HepG2 (cell line): ENCODE results near the gene TM4SF5. TPM values are rescaled to one million over a fixed set of nuclear protein-coding genes. Genes with fewer than 3 reads are reported as not detected.
A peak's percentile ranks its signal among the peaks of the same experiment; 100 is the strongest.

Experiments used
- ATF7 ChIP-seq, 2 experiments: fragments of 450-650 bp in 1 of 2; sonication (generic) in 1 of 2; formaldehyde crosslinking in 1 of 2; IDR thresholded peaks; 2 replicates each; pipeline versions ENCODE4 v1.4.0 to v1.6.1; 2016 to 2020; ENCODE audit warnings: antibody characterized with exemption in 1 of 2, mild to moderate bottlenecking in 1 of 2, missing genetic modification reagents in 1 of 2
- DR1 ChIP-seq: sonication (generic); formaldehyde crosslinking; IDR thresholded peaks from 2 replicates; pipeline ENCODE4 v1.8.0; 2021; ENCODE audit warnings: mild to moderate bottlenecking, missing genetic modification reagents, inconsistent platforms
- FOXA1 ChIP-seq, 2 experiments: fragments of 450-650 bp in 1 of 2; sonication (generic) in 1 of 2; formaldehyde crosslinking in 1 of 2; IDR thresholded peaks; 2 replicates each; pipeline versions ENCODE4 v1.4.0 to v1.6.1; 2016 to 2020; ENCODE audit warnings: missing genetic modification reagents in 1 of 2
- MAFF ChIP-seq: IDR thresholded peaks from 2 replicates; pipeline ENCODE4 v1.6.1; 2011; ENCODE audit warnings: low read depth, low read length, improper control_type of control experiment
- MLLT10 ChIP-seq: sonication (generic); formaldehyde crosslinking; IDR thresholded peaks from 2 replicates; pipeline ENCODE4 v1.4.0; 2020; ENCODE audit warnings: missing genetic modification reagents
- NFYC ChIP-seq: IDR thresholded peaks from 2 replicates; pipeline ENCODE4 v1.6.1; 2016; ENCODE audit warnings: missing genetic modification reagents, missing compliant biosample characterization
- RARA ChIP-seq: IDR thresholded peaks from 2 replicates; pipeline ENCODE4 v1.6.1; 2016; ENCODE audit warnings: missing genetic modification reagents, missing compliant biosample characterization
- SRSF1 ChIP-seq: fragments of 200-400 bp; formaldehyde crosslinking; optimal IDR thresholded peaks from 2 replicates; pipeline ENCODE3; 2017; ENCODE audit warnings: mild to moderate bottlenecking, low read depth, low read length, moderate library complexity
- TBL1XR1 ChIP-seq: fragments of 150-350 bp; IDR thresholded peaks from 2 replicates; pipeline ENCODE4 v1.6.1; 2014; ENCODE audit warnings: borderline replicate concordance, low read length; ENCODE audit not compliant: partially characterized antibody
- TFE3 ChIP-seq: IDR thresholded peaks from 2 replicates; pipeline ENCODE4 v1.6.1; 2016
- ZBTB1 ChIP-seq: sonication (generic); formaldehyde crosslinking; IDR thresholded peaks from 2 replicates; pipeline ENCODE4 v1.4.0; 2020; ENCODE audit warnings: missing genetic modification reagents, borderline replicate concordance
- ZMYM4 ChIP-seq: sonication (generic); formaldehyde crosslinking; IDR thresholded peaks from 2 replicates; pipeline ENCODE4 v1.8.1; 2023; ENCODE audit warnings: mild to moderate bottlenecking, missing genetic modification reagents
- ZNF143 ChIP-seq: sonication (generic); formaldehyde crosslinking; IDR thresholded peaks from 2 replicates; pipeline ENCODE4 v1.4.0; 2020; ENCODE audit warnings: missing genetic modification reagents
- ZNF256 ChIP-seq: sonication (generic); formaldehyde crosslinking; conservative IDR thresholded peaks from 2 replicates; pipeline ENCODE4 v1.4.0; 2020; ENCODE audit warnings: missing genetic modification reagents
- ZNF431 ChIP-seq: sonication (generic); formaldehyde crosslinking; IDR thresholded peaks from 2 replicates; pipeline ENCODE4 v1.9.0; 2022; ENCODE audit warnings: missing genetic modification reagents, low read depth, mild to moderate bottlenecking, borderline replicate concordance
- ZNF674 ChIP-seq: sonication (generic); formaldehyde crosslinking; IDR thresholded peaks from 2 replicates; pipeline ENCODE4 v1.5.0; 2020; ENCODE audit warnings: low read depth, mild to moderate bottlenecking, missing genetic modification reagents
- ZNF710 ChIP-seq: sonication (generic); formaldehyde crosslinking; IDR thresholded peaks from 2 replicates; pipeline ENCODE4 v1.5.0; 2020; ENCODE audit warnings: mild to moderate bottlenecking, missing genetic modification reagents, borderline replicate concordance
- ZNF724P ChIP-seq: sonication (generic); formaldehyde crosslinking; IDR thresholded peaks from 2 replicates; pipeline ENCODE4 v1.8.0; 2022; ENCODE audit warnings: missing genetic modification reagents, borderline replicate concordance
- ZSCAN12 ChIP-seq: sonication (generic); formaldehyde crosslinking; IDR thresholded peaks from 2 replicates; pipeline ENCODE4 v1.9.0; 2021; ENCODE audit warnings: mild to moderate bottlenecking, missing genetic modification reagents
- ZSCAN9 ChIP-seq: IDR thresholded peaks from 2 replicates; pipeline ENCODE4 v1.6.1; 2016; ENCODE audit warnings: borderline replicate concordance
- polyA plus RNA-seq, 8 experiments: library from polyadenylated mRNA; depleted of rRNA in 3 of 8; stranded (reverse) in 7 of 8; unstranded in 1 of 8; fragments of >200 nt; fragmentation: Illumina TruSeq in 4 of 8; extraction: Trizol in 4 of 8; gene quantifications; 2 replicates each; pipeline versions ENCODE4 v1.2.1 to v1.2.3, GENCODE V29; 2011 to 2016; ENCODE audit warnings: low read depth in 4 of 8, missing spikeins in 1 of 8, mixed read lengths in 1 of 8; ENCODE audit not compliant: insufficient read depth in 1 of 8
- total RNA-seq, 5 experiments: library from RNA; depleted of rRNA; stranded (reverse); fragments of >200 nt; fragmentation: Illumina TruSeq; extraction: Trizol; gene quantifications; 2 replicates each; pipeline ENCODE4 v1.2.3, GENCODE V29; 2016; ENCODE audit warnings: low read depth in 1 of 5
- TF ChIP-seq, protein P1 (sequence below): IDR thresholded peaks from 2 replicates; pipeline ENCODE4 v1.6.1; 2012; ENCODE audit warnings: low read depth, low read length, improper control_type of control experiment
- TF ChIP-seq, protein P2 (sequence below): sonication (generic); formaldehyde crosslinking; IDR thresholded peaks from 2 replicates; pipeline ENCODE4 v1.4.0; 2020; ENCODE audit warnings: missing genetic modification reagents
- TF ChIP-seq, protein P3 (sequence below): sonication (generic); formaldehyde crosslinking; IDR thresholded peaks from 2 replicates; pipeline ENCODE4 v1.4.0; 2020; ENCODE audit warnings: mild to moderate bottlenecking, missing genetic modification reagents

Gene TM4SF5
- total and polyA plus RNA-seq, 2 of the 13 experiments (the other 11 are each of a cell fraction or from before 2014, with no cell fraction given), result 30.1 to 126 TPM

DNA sequence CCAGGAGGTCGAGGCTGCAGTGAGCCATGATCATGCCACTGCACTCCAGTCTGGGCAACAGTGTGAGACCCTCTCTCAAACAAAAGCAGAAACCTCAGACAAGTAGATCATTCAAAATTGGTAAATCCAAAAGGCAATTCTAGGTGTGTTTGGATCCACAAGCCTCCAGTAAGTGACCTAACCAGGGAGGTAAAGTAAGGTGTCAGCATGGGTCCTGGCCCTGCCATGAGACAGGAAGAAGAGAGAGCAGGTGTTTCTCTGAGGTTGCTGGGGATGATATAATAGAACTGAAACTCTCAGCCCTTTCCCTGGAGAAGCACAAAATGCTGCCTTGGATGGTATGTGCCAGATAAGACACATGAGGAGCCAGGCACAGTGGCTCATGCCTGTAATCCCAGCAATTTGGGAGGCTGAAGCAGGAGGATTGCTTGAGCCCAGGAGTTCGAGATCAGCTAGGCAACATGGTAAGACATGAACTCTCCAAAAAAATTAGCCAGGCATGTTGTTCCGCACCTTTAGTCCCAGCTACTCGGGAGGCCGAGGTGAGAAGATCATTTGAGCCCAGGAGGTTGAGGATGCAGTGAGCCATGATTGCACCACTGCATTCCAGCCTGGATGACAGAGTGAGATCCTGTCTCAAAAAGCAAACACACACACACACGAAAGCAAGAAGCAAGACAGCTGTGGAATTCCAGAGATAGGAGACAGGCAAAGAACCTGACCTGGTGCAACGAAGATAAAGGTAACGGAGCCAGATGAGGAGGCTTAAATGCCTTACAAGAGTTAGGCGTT, 6.5 kb downstream of the TM4SF5 start (continued):
- peak; percentile 42; the same call in 1 of the 2 replicates for TF ChIP-seq TFE3 (CRISPR knock-in tag)
- TF ChIP-seq ZNF710 (CRISPR knock-in tag), result peak; percentile 71; the same call in 1 of the 2 replicates
- peak; percentile 36; the same call in 1 of the 2 replicates for TF ChIP-seq NFYC (CRISPR knock-in tag)
- no peak for TF ChIP-seq ZNF724P
- TF ChIP-seq, protein P1, sequence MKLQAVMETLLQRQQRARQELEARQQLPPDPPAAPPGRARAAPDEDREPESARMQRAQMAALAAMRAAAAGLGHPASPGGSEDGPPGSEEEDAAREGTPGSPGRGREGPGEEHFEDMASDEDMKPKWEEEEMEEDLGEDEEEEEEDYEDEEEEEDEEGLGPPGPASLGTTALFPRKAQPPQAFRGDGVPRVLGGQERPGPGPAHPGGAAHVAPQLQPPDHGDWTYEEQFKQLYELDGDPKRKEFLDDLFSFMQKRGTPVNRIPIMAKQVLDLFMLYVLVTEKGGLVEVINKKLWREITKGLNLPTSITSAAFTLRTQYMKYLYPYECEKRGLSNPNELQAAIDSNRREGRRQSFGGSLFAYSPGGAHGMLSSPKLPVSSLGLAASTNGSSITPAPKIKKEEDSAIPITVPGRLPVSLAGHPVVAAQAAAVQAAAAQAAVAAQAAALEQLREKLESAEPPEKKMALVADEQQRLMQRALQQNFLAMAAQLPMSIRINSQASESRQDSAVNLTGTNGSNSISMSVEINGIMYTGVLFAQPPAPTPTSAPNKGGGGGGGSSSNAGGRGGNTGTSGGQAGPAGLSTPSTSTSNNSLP, result no peak
- TF ChIP-seq ZNF256 (CRISPR knock-in tag), result no peak; the same call in 1 of the 2 replicates
- no peak; the same call in 1 of the 2 replicates for TF ChIP-seq ZMYM4 (CRISPR knock-in tag)
- peak; percentile 79 for TF ChIP-seq RARA
- no peak for TF ChIP-seq MAFF
- no peak for TF ChIP-seq ATF7 (IDR thresholded peaks at IDR 0.05)
- no peak for TF ChIP-seq ATF7 (CRISPR knock-in tag; IDR thresholded peaks at IDR 0.05)
- no peak for TF ChIP-seq SRSF1
- no peak for TF ChIP-seq ZSCAN12
- TF ChIP-seq, protein P2, sequence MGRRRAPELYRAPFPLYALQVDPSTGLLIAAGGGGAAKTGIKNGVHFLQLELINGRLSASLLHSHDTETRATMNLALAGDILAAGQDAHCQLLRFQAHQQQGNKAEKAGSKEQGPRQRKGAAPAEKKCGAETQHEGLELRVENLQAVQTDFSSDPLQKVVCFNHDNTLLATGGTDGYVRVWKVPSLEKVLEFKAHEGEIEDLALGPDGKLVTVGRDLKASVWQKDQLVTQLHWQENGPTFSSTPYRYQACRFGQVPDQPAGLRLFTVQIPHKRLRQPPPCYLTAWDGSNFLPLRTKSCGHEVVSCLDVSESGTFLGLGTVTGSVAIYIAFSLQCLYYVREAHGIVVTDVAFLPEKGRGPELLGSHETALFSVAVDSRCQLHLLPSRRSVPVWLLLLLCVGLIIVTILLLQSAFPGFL (CRISPR knock-in tag), result no peak
- no peak for TF ChIP-seq DR1 (CRISPR knock-in tag)
- no peak for TF ChIP-seq ZNF674
- no peak for TF ChIP-seq FOXA1 (IDR thresholded peaks at IDR 0.05)
- peak; percentile 91 for TF ChIP-seq FOXA1 (CRISPR knock-in tag; IDR thresholded peaks at IDR 0.05)
- TF ChIP-seq, protein P3, sequence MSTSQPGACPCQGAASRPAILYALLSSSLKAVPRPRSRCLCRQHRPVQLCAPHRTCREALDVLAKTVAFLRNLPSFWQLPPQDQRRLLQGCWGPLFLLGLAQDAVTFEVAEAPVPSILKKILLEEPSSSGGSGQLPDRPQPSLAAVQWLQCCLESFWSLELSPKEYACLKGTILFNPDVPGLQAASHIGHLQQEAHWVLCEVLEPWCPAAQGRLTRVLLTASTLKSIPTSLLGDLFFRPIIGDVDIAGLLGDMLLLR (CRISPR knock-in tag), result no peak
- TF ChIP-seq ZNF143 (CRISPR knock-in tag), result no peak
- no peak for TF ChIP-seq TBL1XR1
- TF ChIP-seq ZBTB1 (CRISPR knock-in tag), result no peak
- no peak for TF ChIP-seq ZNF431 (CRISPR knock-in tag)
- TF ChIP-seq ZSCAN9 (CRISPR knock-in tag), result peak; percentile 74; the same call in 1 of the 2 replicates
- TF ChIP-seq MLLT10 (CRISPR knock-in tag), result no peak
